Calu3 (cell line): ENCODE results near the gene TEKT4. TPM values are rescaled to one million over a fixed set of nuclear protein-coding genes. Genes with fewer than 3 reads are reported as not detected.
"Not testable (repeated sequence)": the region's sequence is repeated elsewhere in the genome, so short reads cannot be mapped to it uniquely, and the experiment has no call there.

Experiments used
- BruUV-seq: library from RNA; stranded (reverse); fragments of 400-500 nt; replicated peaks from 2 replicates; lab custom pipeline; 2021; lab: Mats Ljungman, UMichigan
- CTCF ChIA-PET: fragments of 300-600 bp; sonication (Branson Sonifier 250); formaldehyde crosslinking; loops from one replicate; lab custom pipeline; 2022; ENCODE audit warnings: antibody characterized with exemption; lab: Charles Lee
- DNase-seq: peaks from one replicate; pipeline ENCODE4 v3.0.0; 2022
- H3K27ac Mint-ChIP-seq: one replicate; pipeline ENCODE4 v1.8.0; 2022; ENCODE audit warnings: mixed read lengths; ENCODE audit not compliant: unreplicated experiment
- H3K27me3 Mint-ChIP-seq: one replicate; pipeline ENCODE4 v1.8.0; 2022; ENCODE audit warnings: mixed read lengths; ENCODE audit not compliant: unreplicated experiment
- H3K36me3 Mint-ChIP-seq: one replicate; pipeline ENCODE4 v1.8.0; 2022; ENCODE audit warnings: mild to moderate bottlenecking, moderate library complexity, mixed read lengths; ENCODE audit not compliant: insufficient read depth, unreplicated experiment
- H3K4me1 Mint-ChIP-seq: one replicate; pipeline ENCODE4 v1.8.0; 2022; ENCODE audit warnings: mild to moderate bottlenecking, low read depth, mixed read lengths; ENCODE audit not compliant: unreplicated experiment
- H3K4me3 Mint-ChIP-seq: one replicate; pipeline ENCODE4 v1.8.0; 2022; ENCODE audit warnings: mild to moderate bottlenecking, low read depth, moderate library complexity, mixed read lengths; ENCODE audit not compliant: unreplicated experiment
- H3K9me3 Mint-ChIP-seq: one replicate; pipeline ENCODE4 v1.8.0; 2022; ENCODE audit warnings: low read depth, mixed read lengths; ENCODE audit not compliant: unreplicated experiment
- CTCF ChIP-seq: fragments of 200-600 bp; IDR thresholded peaks from one replicate; pipeline ENCODE4 v1.8.0; 2022; ENCODE audit warnings: antibody characterized with exemption; ENCODE audit not compliant: unreplicated experiment
- intact Hi-C: fragments of 100-400 bp; cut with micrococcal nuclease; formaldehyde crosslinking; loops from one replicate; pipeline ENCODE4 v1.10.0; 2022; ENCODE audit not compliant: unreplicated experiment
- total RNA-seq: library from RNA; stranded (reverse); gene quantifications from 2 replicates; pipeline ENCODE4 v1.2.3, GENCODE V29; 2022

The TEKT4 gene
- total RNA-seq, 1 experiment from 2014 or later, result 0.24 TPM

DNA sequence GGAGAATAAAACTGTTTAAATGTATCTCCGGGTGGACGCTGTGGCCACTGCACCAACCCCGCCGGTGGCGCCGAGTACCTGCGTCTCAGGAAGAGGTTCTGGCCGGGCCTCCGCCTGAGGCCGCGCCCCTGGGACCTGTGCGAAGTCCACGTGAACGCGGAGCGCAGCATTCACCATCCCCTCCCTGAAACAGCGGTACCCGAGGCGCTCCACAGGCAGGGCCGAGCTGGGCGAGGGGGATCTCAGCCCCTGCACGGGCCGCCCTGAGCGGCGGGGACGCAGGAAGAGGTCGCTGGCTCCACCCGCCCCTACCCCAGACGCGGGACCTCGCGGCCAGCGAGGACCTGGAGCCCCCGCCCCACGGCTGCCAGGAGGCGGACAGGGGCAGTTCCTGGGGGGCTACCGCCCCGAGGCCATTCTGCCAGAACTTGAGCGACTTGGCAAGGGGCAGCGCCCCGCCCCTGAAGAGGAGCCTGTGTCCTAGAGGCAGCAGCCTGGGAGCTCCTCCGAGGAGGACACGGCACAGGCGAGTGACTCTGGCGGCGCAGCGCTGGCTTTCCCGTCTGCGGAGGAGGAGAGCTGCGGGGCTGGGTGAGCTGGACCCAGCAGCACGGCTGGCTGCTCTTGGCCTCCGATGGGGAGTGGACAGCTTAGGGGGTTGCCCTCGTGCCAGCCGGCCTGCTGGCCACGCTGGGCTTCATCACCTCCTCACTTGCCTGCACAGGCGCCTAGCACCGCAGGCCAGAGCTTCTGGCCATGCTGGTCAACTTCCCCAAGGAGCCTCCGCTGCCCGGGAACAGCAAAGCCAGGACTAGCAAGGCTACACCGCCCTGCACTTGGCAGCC, 9.7 kb upstream of the TEKT4 start:
- TF ChIP-seq CTCF, result no peak
- H3K27ac Mint-ChIP-seq, result no peak overlapping the region
- H3K36me3 Mint-ChIP-seq, result no peaks in the 10 kb centered on the region
- DNase-seq, result no peak
- H3K4me3 Mint-ChIP-seq, result no peak overlapping the region
- no peaks in the 10 kb centered on the region for H3K9me3 Mint-ChIP-seq
- intact Hi-C loops, result no loop called here
- BruUV-seq, result no TSS peak
- no peaks in the 10 kb centered on the region for H3K4me1 Mint-ChIP-seq
- H3K27me3 Mint-ChIP-seq, result peaks cover 40% of the 10 kb centered on the region
- CTCF ChIA-PET, result no interaction called here

- DNase-seq, CTCF ChIA-PET, intact Hi-C loops, H3K4me1 Mint-ChIP-seq, H3K27ac Mint-ChIP-seq, H3K4me3 Mint-ChIP-seq, H3K36me3 Mint-ChIP-seq, BruUV-seq, H3K9me3 Mint-ChIP-seq: not testable (repeated sequence)
- H3K27me3 Mint-ChIP-seq, result peaks cover 28% of the 10 kb centered on the region
These were observed 8.3 kb upstream of the TEKT4 start for GRCh38 chr2:94862903-94863302.

- no TSS peak for BruUV-seq
- Mint-ChIP-seq H3K27ac (no peak overlapping the region), H3K9me3 (no peaks in the 10 kb centered on the region), H3K4me3 (no peak overlapping the region), H3K4me1 (no peaks in the 10 kb centered on the region), H3K27me3 (no peaks in the 10 kb centered on the region), H3K36me3 (no peaks in the 10 kb centered on the region)
- intact Hi-C loops, result no loop called here
- TF ChIP-seq CTCF, result no peak
- no peak for DNase-seq
- CTCF ChIA-PET, result no interaction called here
These were observed 2.1 kb upstream of the TEKT4 start for GRCh38 chr2:94869131-94869530.

GRCh38 chr2:94869552-94870439, 1.4 kb upstream of the TEKT4 start:
- intact Hi-C loops, result no loop called here
- H3K4me3 Mint-ChIP-seq, result no peak overlapping the region
- DNase-seq, result no peak
- BruUV-seq, result no TSS peak
- no peaks in the 10 kb centered on the region for H3K4me1 Mint-ChIP-seq
- CTCF ChIA-PET, result no interaction called here
- no peak for TF ChIP-seq CTCF
- no peaks in the 10 kb centered on the region for H3K9me3 Mint-ChIP-seq
- H3K27ac Mint-ChIP-seq, result no peak overlapping the region
- H3K36me3 Mint-ChIP-seq, result no peaks in the 10 kb centered on the region
- H3K27me3 Mint-ChIP-seq, result no peaks in the 10 kb centered on the region
